Measurements from ENCODE around the gene PSMC5. TPM values are rescaled to one million over a fixed set of nuclear protein-coding genes. Genes with fewer than 3 reads are reported as not detected.

PSMC5 gene
- total RNA-seq: 55.1 and 101 TPM in 2 replicates

GRCh38 chr17:63827002-63827800 lies at the start of gene PSMC5, which contains the start of gene FTSJ3:
Gene PSMC5, plus strand, starts transcription at chr17:63827431. Its CDS starts 60 bp downstream, at chr17:63827491.
Gene FTSJ3, minus strand, starts transcription at chr17:63827663. Its CDS starts 761 bp downstream, at chr17:63826902.

GRCh38 chr17:63842540-63843386 lies 15.5 kb downstream of the PSMC5 start, which contains the start of gene SMARCD2:
Gene SMARCD2, minus strand, starts transcription at chr17:63842685. Its CDS starts 11 bp downstream, at chr17:63842674.

GRCh38 chr17:63873577-63873976 lies 46.3 kb downstream of the PSMC5 start, which contains the start of gene CSH2:
Gene CSH2, minus strand, starts transcription at chr17:63873677. Its CDS starts 63 bp downstream, at chr17:63873614.

Other genes starting within 250 kb of the PSMC5 start
- gene TACO1, start 226.5 kb upstream of the PSMC5 start, total RNA-seq: 27.1 and 37.5 TPM in 2 replicates
- 36.4 TPM in 2 replicates for gene MAP3K3, start 205.0 kb upstream of the PSMC5 start, total RNA-seq
- 3.5 and 4.3 TPM in 2 replicates for gene LIMD2, start 127.3 kb upstream of the PSMC5 start, total RNA-seq
- 21.5 and 28.2 TPM in 2 replicates for gene STRADA, start 85.6 kb upstream of the PSMC5 start, total RNA-seq
- 65.5 and 71.6 TPM in 2 replicates for gene CCDC47, start 53.8 kb upstream of the PSMC5 start, total RNA-seq
- 68.6 and 86.4 TPM in 2 replicates for gene DDX42, start 53.3 kb upstream of the PSMC5 start, total RNA-seq
- gene FTSJ3, start 232 bp downstream of the PSMC5 start, total RNA-seq: 62.3 and 101 TPM in 2 replicates
- gene SMARCD2, start 15.3 kb downstream of the PSMC5 start, total RNA-seq: 120 and 133 TPM in 2 replicates
- gene CSH2, start 46.2 kb downstream of the PSMC5 start, total RNA-seq: not detected in 2 replicates
- gene GH2, start 54.5 kb downstream of the PSMC5 start, total RNA-seq: not detected in 2 replicates
- gene CSH1, start 69.1 kb downstream of the PSMC5 start, total RNA-seq: not detected in 2 replicates
- 0.15 TPM in 1 of 2 replicates, not detected in the other for gene CSHL1, start 83.8 kb downstream of the PSMC5 start, total RNA-seq
- not detected in 2 replicates for gene GH1, start 91.4 kb downstream of the PSMC5 start, total RNA-seq
- 0.15 and 0.17 TPM in 2 replicates for gene CD79B, start 104.9 kb downstream of the PSMC5 start, total RNA-seq
- under 0.01 and 0.15 TPM in 2 replicates for gene SCN4A, start 145.5 kb downstream of the PSMC5 start, total RNA-seq
- 1.5 and 1.8 TPM in 2 replicates for gene PRR29, start 170.9 kb downstream of the PSMC5 start, total RNA-seq
- 1.2 and 4.1 TPM in 2 replicates for gene ICAM2, start 193.2 kb downstream of the PSMC5 start, total RNA-seq